ENCODE measurements around the gene SCO1.
"Not testable (repeated sequence)": the region's sequence is repeated elsewhere in the genome, so short reads cannot be mapped to it uniquely, and the experiment has no call there.

The SCO1 gene

DNA sequence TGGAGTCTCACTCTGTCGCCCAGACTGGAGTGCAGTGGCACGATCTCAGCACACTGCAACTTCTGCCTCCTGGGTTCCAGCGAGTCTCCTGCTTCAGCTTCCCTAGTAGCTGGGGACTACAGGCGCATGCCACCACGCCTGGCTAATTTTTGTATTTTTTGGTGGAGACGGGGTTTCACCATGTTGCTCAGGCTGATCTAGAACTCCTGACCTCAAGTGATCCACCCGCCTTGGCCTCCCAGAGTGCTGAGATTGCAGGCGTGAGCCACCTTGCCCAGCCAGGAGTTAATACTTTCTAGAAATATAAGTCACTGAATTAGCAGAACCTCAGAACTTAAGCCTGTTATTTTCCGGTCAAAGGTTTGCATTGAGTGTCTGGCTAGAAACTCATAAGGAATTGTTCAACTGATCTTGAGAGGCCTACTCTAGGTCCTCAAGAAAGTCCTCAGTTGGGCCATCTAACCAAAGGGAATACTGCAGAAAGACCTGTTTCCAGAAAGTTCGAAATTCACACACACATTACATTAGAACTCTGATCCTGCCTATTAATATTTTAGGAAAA lies 31.1 kb upstream of the SCO1 start:
- no peak for DNase-seq (ENCODE audit: low read depth, low spot score)
- no peak overlapping the region for H3K4me3 ChIP-seq (ENCODE audit: low read length)

DNA sequence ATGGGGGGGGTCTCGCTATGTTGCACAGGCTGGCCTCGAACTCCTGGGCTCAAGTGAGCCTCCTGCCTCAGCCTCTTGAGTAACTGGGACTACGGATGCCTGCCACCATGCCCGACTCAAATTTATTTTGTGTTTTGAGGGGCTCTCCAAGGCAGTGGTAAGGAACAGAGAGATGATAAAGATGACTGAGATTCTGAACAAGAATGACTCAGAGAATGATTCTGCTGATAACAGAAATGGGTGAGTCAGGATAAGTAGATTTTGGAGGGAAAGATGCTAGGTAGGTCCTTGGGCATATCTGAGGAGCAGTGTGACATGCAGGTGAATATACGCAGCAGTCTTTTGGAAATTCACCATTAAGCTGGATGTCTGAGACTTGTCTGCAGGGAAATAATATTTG lies 29.9 kb upstream of the SCO1 start:
- DNase-seq (ENCODE audit: low read depth, low spot score) = no peak
- H3K4me3 ChIP-seq (ENCODE audit: low read length) = no peak overlapping the region

DNA sequence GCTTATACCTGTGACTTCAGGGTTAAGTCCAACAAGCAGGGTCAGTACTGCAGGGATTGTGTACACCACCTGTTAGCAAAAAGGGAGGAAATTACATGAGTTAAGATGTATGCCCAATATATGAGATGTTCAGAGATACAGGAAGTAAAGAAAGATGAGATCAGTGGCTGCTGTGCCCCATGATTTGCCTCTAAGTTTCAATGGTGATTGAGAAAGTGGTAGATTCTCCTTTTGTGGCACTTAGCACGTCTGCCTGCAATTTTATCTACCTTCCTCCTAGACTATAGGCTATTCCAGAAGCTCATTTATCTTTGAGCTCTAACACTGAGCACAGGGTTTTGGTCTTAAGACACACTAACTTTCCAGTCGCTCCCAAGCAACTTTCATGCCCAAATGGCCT lies 28.9 kb upstream of the SCO1 start:
- DNase-seq (ENCODE audit: low read depth, low spot score) = no peak
- no peak overlapping the region for H3K4me3 ChIP-seq (ENCODE audit: low read length)

DNA sequence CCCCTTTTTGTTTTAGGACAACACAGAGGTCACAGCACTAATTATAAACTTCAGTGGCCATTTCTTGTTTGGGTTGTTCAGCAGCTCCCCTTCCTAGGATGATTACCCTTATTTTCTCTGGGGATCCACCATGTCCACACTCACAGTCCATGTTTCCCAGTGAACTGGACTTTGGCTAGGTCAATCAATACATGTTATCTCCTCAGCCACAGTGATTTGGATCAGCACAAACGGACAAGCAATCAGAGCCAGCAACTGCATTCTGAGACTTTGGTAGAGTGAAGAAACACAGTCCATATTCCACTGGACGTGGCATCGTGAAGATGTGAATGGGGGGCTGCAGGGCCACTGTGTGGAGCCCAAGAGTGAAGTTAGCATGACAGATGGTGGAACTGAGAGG lies 27.9 kb upstream of the SCO1 start:
- H3K4me3 ChIP-seq (ENCODE audit: low read length) = no peak overlapping the region
- DNase-seq (ENCODE audit: low read depth, low spot score) = no peak

DNA sequence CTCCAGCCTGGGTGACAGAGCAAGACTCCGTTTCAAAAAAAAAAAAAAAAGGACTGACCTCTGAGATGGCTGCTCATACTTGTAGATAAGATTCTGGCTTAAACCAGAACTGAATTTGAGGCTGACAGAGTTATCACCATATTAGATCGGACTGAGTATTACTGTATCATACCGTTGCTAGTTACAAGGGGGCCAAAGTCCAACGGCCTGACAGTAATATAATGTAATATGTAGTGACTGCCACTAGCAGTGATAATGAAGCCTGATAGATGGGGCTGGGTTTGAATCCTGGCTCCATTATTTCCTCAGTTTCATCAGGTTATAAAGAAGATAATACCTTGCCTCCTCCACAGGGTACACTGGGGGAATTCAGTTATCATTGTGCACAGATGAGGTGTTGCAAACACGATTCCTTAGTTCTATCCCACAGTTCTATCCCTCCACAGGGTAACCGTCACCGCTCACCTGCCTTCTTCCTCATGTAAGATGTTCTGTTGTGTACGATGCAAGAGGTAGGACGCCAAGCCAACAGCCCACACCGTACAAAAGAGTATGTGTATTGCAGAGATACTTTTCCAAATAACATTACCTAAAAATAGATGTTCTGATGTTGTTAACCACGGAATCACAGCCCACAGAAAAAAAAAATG lies 27.3 kb upstream of the SCO1 start:
- H3K4me3 ChIP-seq (ENCODE audit: low read length) = no peak overlapping the region
- no peak for DNase-seq (ENCODE audit: low read depth, low spot score)

DNA sequence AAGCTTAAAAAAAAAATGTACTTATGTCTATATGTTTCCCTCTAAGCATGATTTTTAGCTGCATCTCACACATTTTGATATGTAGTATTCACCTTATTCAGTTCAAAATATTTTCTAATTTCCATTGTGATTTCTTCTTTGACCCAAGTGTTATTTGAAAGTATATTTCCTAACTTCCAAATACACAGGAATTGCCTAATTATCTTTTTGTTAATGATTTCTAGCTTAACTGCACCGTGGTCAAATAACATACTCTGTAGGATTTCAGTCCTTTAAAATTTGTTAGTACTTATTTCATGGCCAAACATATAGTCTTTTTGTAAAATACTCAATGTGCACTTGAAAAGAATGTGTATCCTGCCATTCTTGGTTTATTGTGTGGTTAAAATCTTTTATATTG lies 21.2 kb upstream of the SCO1 start:
- H3K4me3 ChIP-seq (ENCODE audit: low read length) = no peak overlapping the region
- DNase-seq (ENCODE audit: low read depth, low spot score) = no peak

DNA sequence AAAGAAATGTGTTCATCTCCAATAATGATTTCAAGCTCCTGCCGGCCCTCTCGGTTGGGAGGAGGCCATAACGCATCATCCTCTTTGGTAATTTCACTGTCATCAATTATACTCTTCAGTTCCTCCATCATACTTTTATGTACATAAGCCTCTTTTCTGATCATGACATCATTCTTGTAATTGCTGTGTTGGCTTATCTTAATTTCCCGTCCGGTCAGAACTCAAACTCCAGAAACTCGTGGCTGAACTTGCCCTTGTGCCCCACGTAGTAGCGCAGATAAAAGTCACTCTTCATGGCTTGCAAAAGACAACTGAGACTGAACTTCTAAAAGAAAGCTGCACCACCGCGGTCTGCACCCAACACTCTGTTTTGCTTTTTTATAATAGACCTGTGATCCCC lies 18.9 kb upstream of the SCO1 start:
- no peak for DNase-seq (ENCODE audit: low read depth, low spot score)
- no peak overlapping the region for H3K4me3 ChIP-seq (ENCODE audit: low read length)

DNA sequence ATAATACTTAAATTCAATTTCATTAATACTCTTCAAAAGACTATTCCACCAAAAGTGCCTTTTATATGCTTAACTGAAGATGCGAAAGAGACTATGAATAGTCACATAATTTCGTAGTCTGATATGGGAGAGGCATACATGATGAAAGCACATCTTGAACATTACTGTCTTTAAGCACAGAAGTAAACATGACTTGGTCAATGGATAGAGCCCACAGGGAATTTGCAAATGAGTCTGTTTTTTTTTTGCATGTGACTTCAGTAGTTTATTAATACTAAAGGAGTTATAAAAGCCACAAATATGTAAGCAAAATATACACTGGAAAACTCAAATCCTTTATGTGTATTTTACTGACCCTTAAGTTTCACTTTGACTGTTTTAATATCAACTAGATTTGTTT lies 16.0 kb upstream of the SCO1 start:
- no peak for DNase-seq (ENCODE audit: low read depth, low spot score)
- no peak overlapping the region for H3K4me3 ChIP-seq (ENCODE audit: low read length)

DNA sequence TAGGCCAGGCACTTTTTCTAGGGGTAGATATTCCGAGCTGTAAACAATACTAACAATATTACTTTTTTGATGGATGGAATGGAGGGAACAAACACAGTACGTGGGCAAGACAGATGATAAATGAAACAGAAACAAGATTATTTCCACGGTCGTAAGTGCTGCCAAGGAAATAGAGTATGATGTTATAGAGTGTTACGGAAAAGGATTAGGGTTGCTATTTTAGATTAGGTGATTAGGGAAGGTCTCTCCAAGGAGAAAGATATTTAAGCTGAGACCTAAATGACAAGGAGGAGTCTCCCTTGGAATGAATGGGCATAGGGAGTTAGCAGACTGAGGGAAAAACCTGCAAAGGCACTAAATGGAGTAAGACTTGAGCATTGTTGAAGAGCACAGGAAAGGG lies 8.4 kb upstream of the SCO1 start:
- DNase-seq (ENCODE audit: low read depth, low spot score) = no peak
- no peak overlapping the region for H3K4me3 ChIP-seq (ENCODE audit: low read length)

DNA sequence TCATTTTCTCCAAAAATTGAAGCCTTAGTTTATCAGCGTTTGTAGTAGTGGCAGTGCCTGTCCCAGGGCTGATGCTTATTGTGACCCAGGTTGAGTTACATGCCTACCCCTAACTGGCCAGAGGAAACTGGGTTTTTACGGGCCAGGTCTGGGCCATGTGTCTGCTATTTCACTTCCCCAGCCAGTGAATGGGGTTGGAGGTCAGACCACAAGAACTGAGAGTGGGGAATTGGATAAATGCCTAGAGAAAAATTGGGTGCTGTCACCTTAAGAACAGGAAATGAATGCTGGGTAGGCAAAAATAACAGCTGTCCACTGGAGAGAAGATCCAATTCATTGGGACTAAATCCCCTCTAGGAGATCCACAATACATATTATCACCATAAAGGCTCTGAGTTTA lies 5.2 kb upstream of the SCO1 start:
- no peak overlapping the region for H3K4me3 ChIP-seq (ENCODE audit: low read length)
- DNase-seq (ENCODE audit: low read depth, low spot score) = no peak

DNA sequence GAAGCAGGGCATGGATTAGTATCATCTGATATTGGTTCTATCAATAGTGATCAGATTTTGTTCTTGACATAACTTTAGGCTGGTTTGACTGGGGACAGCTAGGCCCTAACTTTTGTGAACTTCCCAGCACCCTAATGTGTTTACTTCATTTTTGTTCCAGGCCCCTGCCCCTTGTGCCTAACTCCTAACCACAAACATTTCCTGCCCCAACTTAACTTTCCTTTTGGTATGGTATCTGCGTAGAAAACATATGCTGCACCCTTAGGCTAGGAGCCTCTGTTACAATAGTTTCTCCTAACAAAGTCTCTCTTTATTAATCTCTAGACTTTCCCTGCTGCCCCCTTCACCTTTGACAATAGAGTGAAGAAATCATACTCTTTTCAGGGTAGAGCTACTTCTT lies 2.5 kb upstream of the SCO1 start:
- H3K4me3 ChIP-seq (ENCODE audit: low read length) = peak overlapping the region; percentile 25
- DNase-seq (ENCODE audit: low read depth, low spot score) = peak; percentile 67

DNA sequence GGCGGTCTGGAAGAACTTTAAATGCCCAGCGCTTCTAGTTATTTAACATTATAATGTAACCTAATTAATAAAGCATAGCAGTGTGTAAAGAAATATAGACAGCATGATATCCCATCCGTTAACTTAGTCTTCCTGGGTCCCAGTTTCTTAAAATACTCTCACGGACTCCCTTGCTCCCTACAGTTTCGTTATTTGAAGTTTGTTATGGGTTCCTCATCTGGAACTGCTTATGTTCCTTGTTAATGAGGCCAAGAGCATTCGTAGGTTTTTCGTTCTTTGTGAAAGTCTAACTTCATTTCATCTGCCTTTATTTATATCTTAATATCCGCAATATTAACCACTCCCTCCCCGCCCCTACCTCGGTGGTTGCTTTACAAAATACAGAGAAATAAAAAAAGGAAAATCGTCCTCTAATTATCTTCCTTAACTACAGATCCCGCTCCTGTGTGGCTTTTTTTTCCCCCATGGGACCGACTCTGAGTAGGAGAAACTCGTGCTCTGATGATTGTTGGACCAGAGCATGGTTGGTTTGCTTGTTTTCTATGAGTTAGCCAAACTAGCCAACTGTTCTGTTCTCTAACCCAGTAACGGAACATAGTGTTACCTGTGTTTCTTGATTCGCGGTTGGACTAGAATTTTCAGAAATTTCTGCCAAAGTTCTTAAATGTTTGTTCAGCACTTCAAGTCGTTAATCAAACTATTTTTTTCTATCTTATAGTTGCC lies 924 bp upstream of the SCO1 start:
- H3K4me3 ChIP-seq (ENCODE audit: low read length) = peak overlapping the region; percentile 78
- DNase-seq (ENCODE audit: low read depth, low spot score) = no peak

DNA sequence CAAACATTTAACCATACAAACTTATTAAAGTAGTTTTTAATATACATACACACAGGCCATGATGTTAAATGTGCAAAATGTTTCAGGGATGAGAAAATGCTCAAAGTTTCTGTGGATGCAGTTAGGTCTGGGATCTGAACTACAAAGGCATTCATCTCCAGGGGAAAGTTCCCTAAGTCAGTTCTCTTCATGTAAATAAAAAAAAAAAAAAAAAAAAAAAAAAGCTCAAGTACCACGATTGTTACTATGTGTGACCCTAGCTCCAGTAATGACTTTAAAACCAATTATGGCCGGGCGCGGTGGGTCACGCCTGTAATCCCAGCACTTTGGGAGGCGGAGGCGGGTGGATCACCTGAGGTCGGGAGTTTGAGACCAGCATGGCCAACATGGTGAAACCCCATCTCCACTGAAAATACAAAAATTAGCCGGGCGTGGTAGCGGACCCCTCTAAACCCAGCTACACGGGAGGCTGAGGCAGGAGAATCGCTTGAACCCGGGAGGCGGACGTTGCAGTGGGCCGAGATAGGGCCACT lies 1.4 kb downstream of the SCO1 start:
- peak overlapping the region; percentile 78 for H3K4me3 ChIP-seq (ENCODE audit: low read length)
- not testable (repeated sequence) for DNase-seq (ENCODE audit: low read depth, low spot score)

DNA sequence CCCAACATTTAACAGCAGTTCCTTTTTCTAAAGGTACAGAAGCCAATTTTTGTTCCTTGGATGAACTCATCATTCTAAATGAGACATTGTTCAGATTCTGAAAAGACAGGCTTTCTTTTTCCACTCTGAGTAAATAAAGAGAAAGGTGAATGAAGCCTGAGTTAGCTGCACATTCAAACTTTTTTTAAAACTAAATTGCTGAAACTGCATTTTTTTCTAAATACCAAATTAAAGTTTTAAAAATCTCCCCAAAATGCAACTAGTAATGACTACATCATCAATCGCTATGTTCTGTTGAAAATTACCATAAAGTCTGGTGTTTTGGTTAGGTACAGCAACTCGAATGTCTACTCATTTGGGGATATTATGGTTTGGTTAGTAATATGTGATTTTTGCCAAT lies 9.8 kb downstream of the SCO1 start:
- no peak overlapping the region for H3K4me3 ChIP-seq (ENCODE audit: low read length)
- DNase-seq (ENCODE audit: low read depth, low spot score) = no peak

DNA sequence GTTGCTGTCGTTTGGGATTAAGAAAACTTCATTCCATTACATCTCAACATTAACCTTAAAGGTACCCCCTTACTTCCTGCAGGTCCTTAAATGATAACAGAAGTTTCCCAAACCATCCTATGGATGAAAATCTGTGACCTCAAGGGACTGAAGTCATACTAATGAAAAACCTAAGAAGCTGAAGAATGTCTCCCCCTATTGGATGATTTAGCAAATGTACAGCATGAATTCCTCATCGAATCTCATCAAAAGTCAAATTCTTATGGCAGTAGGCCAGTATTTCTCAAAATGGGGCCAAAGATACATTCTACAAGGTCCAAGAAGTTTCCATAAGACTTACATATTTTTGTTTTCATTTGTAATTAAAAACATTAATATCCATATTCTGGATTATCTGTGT lies 13.5 kb downstream of the SCO1 start:
- no peak overlapping the region for H3K4me3 ChIP-seq (ENCODE audit: low read length)
- no peak for DNase-seq (ENCODE audit: low read depth, low spot score)

DNA sequence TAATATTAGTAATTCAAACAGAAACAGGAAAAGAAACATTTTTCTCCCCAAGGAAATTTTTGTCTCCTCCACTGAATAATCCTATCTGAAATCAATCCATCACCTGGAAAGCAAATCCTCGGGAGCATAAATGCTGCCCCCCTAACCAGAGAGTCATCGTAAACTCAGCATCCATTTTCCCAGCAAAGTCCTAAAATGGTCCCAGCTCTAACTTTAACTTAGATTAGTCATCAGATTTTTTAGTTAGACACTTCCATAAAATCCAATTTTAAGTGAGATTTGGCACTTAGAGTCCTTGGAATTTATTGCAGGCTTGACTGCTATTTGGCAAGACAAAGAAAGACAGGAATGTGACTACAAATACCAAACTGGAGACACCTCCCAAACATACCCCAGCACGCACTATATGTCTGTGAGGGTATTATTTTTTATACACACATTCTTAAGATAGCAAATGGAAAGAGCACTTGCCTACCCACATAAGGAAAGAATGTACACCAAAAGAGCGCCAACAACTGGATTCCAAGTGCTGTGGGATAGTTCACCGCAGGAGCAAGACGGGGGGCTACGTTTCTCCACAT lies 15.4 kb downstream of the SCO1 start:
- DNase-seq (ENCODE audit: low read depth, low spot score) = no peak
- H3K4me3 ChIP-seq (ENCODE audit: low read length) = no peak overlapping the region

DNA sequence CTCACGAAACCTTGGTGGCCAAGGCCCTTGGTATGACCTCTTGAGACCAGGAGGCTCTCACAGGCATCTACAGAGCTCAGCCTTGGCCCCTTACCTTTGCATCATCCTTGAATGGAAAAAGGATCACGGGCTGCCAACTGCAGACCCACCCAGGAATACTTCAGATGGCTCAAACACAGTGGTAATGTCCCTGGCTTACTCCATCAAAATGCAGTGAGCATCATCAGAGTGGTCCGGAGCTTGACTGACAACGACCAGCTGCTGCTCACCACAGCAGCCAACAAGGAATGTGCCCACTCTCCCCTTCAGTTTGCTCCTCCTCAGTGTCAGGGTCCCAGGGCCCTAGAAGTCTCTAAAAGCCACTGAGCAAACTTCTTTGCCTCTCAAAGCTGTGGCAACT lies 22.6 kb downstream of the SCO1 start:
- DNase-seq (ENCODE audit: low read depth, low spot score) = no peak
- H3K4me3 ChIP-seq (ENCODE audit: low read length) = no peak overlapping the region

DNA sequence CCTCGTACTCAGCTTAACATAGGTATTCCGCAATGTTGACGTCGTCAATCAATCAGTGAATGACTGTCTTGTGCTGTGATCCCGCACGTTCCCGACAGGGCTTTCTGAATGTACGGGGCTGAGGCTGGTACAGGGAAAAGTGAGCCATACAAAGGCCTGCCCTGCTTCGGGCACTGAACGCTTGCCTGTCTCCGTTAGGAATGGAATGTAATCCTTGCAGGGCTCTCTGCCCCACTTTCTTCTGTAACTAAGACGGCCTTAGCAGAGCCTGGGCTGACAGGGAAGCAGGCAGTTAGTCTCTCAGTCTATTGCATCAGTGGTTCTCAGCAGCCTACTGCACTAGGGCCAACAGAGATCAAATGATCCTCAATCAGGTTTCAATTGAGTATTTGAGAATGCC lies 24.0 kb downstream of the SCO1 start:
- no peak for DNase-seq (ENCODE audit: low read depth, low spot score)
- no peak overlapping the region for H3K4me3 ChIP-seq (ENCODE audit: low read length)

DNA sequence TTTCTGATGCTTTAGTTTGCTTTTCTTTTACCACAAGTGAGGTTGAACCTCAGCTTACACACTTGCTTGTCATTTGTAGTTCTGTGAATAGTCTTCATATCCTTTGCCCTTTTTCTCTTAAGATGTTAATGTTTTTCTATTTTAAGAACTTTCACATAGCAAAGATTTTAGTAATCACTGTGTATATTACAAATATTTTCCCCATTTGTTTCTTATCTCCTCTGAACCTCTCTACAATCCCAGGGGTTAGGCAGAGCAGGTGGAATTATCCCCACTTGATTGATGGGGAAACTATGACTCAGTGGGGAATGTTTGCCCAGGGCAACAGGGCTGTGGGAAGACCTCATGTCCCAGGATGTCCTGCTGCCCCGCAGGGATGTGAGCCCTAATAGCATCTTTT lies 28.6 kb downstream of the SCO1 start:
- H3K4me3 ChIP-seq (ENCODE audit: low read length) = no peak overlapping the region
- DNase-seq (ENCODE audit: low read depth, low spot score) = no peak

DNA sequence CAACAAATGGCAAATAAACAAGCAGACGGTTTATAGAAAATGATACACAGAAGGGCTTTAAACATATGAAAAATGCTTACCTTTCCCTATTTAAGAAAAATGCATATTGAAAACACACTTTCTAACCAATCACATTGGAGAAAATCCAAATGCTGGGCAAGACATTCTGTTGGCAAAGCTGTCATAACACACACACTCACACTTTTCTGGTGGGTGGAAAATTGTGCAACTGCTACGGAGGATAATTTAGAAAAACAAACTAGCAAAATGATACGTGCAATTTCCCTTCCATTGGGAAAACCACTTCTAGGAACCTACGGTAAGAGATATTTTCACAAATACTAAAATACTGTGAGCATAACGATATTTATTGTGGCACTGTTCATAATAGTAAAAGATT lies 30.4 kb downstream of the SCO1 start:
- no peak overlapping the region for H3K4me3 ChIP-seq (ENCODE audit: low read length)
- no peak for DNase-seq (ENCODE audit: low read depth, low spot score)
